Hypothalamus (tissue), 51 donors: ENCODE measurements around the gene TXNDC11.

Experiments
- DNase-seq, 51 donors: peaks; one replicate each; lab custom pipeline; 2025; lab: John Stamatoyannopoulos, UW

TXNDC11 gene

GRCh38 chr16:11635113-11635652 lies 107.5 kb downstream of the TXNDC11 start:
- DNase-seq, result no peak

GRCh38 chr16:11634312-11634711 lies 108.3 kb downstream of the TXNDC11 start:
- no peak for DNase-seq

- DNase-seq, result no peak
Observed at GRCh38 chr16:11633113-11633512, 109.5 kb downstream of the TXNDC11 start.

GRCh38 chr16:11632455-11632939 lies 110.2 kb downstream of the TXNDC11 start:
- DNase-seq, result peak in 21 of 51 donors; percentile 9 to 47 (median 31)

- DNase-seq, result no peak
Observed at GRCh38 chr16:11631214-11631613, 111.4 kb downstream of the TXNDC11 start.

GRCh38 chr16:11630768-11631056 lies 111.9 kb downstream of the TXNDC11 start:
- DNase-seq, result no peak

GRCh38 chr16:11630046-11630767 lies 112.5 kb downstream of the TXNDC11 start:
- no peak for DNase-seq
